ENCODE results near the gene ZNF497. TPM values are rescaled to one million over a fixed set of nuclear protein-coding genes. Genes with fewer than 3 reads are reported as not detected.

ZNF497 gene
- total and polyA plus RNA-seq, 2 experiments from 2014 or later, result 1.6 to 4.3 TPM

- Histone ChIP-seq H3K4me3 (no peak overlapping the region), H4K20me1 (ENCODE audit: insufficient read depth, poor library complexity, severe bottlenecking) (no peaks in the 10 kb centered on the region), H3K4me1 (ENCODE audit: insufficient read depth) (peaks cover 24% of the 10 kb centered on the region), H2AFZ (peak overlapping the region; percentile 59), H3K27ac (peak overlapping the region; percentile 99), H3K9me2 (replicated peaks; ENCODE audit: insufficient read depth) (no peaks in the 10 kb centered on the region), H3K4me2 (peak overlapping the region; percentile 86), H3K9me3 (ENCODE audit: low read depth) (no peaks in the 10 kb centered on the region), H3K36me3 (replicated peaks; ENCODE audit: insufficient read depth, low read depth) (no peaks in the 10 kb centered on the region), H3K79me2 (peaks cover 48% of the 10 kb centered on the region), H3K27me3 (no peaks in the 10 kb centered on the region)
- 91% methylated on average over 9 of the region's 9 CpGs for WGBS (ENCODE audit: low lambda C conversion rate, missing lambda C conversion rate)
- no peak for DNase-seq (ENCODE audit: low spot score)
- no peak for TF ChIP-seq CTCF (IDR thresholded peaks at IDR 0.05; ENCODE audit: poor library complexity)
- no peak for TF ChIP-seq EZH2phosphoT487 (IDR thresholded peaks at IDR 0.05; ENCODE audit: low read depth, severe bottlenecking, unreplicated experiment)
- no peak for TF ChIP-seq EZH2 (IDR thresholded peaks at IDR 0.05; ENCODE audit: borderline replicate concordance)
These were observed 22.9 kb upstream of the ZNF497 start for GRCh38 chr19:58385313-58385890.

GRCh38 chr19:58382997-58383603 is 20.5 kb upstream of the ZNF497 start:
- no peak overlapping the region for H3K27ac ChIP-seq
- H2AFZ ChIP-seq, result no peak overlapping the region
- no peaks in the 10 kb centered on the region for H4K20me1 ChIP-seq (ENCODE audit: insufficient read depth, poor library complexity, severe bottlenecking)
- H3K4me1 ChIP-seq (ENCODE audit: insufficient read depth), result peaks cover 29% of the 10 kb centered on the region
- H3K9me3 ChIP-seq (ENCODE audit: low read depth), result no peaks in the 10 kb centered on the region
- no peaks in the 10 kb centered on the region for H3K9me2 ChIP-seq (replicated peaks; ENCODE audit: insufficient read depth)
- peaks cover 33% of the 10 kb centered on the region for H3K79me2 ChIP-seq
- H3K36me3 ChIP-seq (replicated peaks; ENCODE audit: insufficient read depth, low read depth), result no peaks in the 10 kb centered on the region
- H3K4me2 ChIP-seq, result no peak overlapping the region
- 92% methylated on average over 6 of the region's 6 CpGs for WGBS (ENCODE audit: low lambda C conversion rate, missing lambda C conversion rate)
- no peak overlapping the region for H3K4me3 ChIP-seq
- TF ChIP-seq CTCF (IDR thresholded peaks at IDR 0.05; ENCODE audit: poor library complexity) (no peak), EZH2 (IDR thresholded peaks at IDR 0.05; ENCODE audit: borderline replicate concordance) (no peak), EZH2phosphoT487 (IDR thresholded peaks at IDR 0.05; ENCODE audit: low read depth, severe bottlenecking, unreplicated experiment) (no peak)
- H3K27me3 ChIP-seq, result no peaks in the 10 kb centered on the region
- no peak for DNase-seq (ENCODE audit: low spot score)

GRCh38 chr19:58381460-58382212 is 19.1 kb upstream of the ZNF497 start:
- Histone ChIP-seq H3K9me2 (replicated peaks; ENCODE audit: insufficient read depth) (no peaks in the 10 kb centered on the region), H3K36me3 (replicated peaks; ENCODE audit: insufficient read depth, low read depth) (no peaks in the 10 kb centered on the region), H3K4me1 (ENCODE audit: insufficient read depth) (peaks cover 25% of the 10 kb centered on the region), H3K4me3 (peak overlapping the region; percentile 63), H3K27ac (peak overlapping the region; percentile 73), H3K27me3 (no peaks in the 10 kb centered on the region), H3K4me2 (peak overlapping the region; percentile 90), H3K9me3 (ENCODE audit: low read depth) (no peaks in the 10 kb centered on the region), H2AFZ (peak overlapping the region; percentile 13), H4K20me1 (ENCODE audit: insufficient read depth, poor library complexity, severe bottlenecking) (no peaks in the 10 kb centered on the region), H3K79me2 (peaks cover 24% of the 10 kb centered on the region)
- no peak for DNase-seq (ENCODE audit: low spot score)
- TF ChIP-seq EZH2 (IDR thresholded peaks at IDR 0.05; ENCODE audit: borderline replicate concordance) (no peak), CTCF (IDR thresholded peaks at IDR 0.05; ENCODE audit: poor library complexity) (no peak), EZH2phosphoT487 (IDR thresholded peaks at IDR 0.05; ENCODE audit: low read depth, severe bottlenecking, unreplicated experiment) (no peak)
- 60% methylated on average over 16 of the region's 26 CpGs for WGBS (ENCODE audit: low lambda C conversion rate, missing lambda C conversion rate)

Data from hepatocyte (in vitro differentiated cells).